ENCODE results near the gene GPR15LG.

Gene GPR15LG

GRCh38 chr10:84214612-84215235 is 41.1 kb downstream of the GPR15LG start:
- no peak for DNase-seq (ENCODE audit: low spot score)

GRCh38 chr10:84216834-84217233 is 43.2 kb downstream of the GPR15LG start:
- DNase-seq (ENCODE audit: low spot score): no peak

- DNase-seq (ENCODE audit: low spot score): no peak
Observed at GRCh38 chr10:84217746-84218145, 44.1 kb downstream of the GPR15LG start.

- DNase-seq (ENCODE audit: low spot score): no peak
Observed at GRCh38 chr10:84221916-84222315, 48.3 kb downstream of the GPR15LG start.

GRCh38 chr10:84224411-84225028 is 50.9 kb downstream of the GPR15LG start:
- DNase-seq (ENCODE audit: low spot score): no peak

GRCh38 chr10:84225427-84226173 is 52.0 kb downstream of the GPR15LG start, which contains the start of gene LRIT2:
Gene LRIT2, minus strand, starts transcription at chr10:84225544. Its CDS starts 24 bp downstream, at chr10:84225520.
- no peak for DNase-seq (ENCODE audit: low spot score)

GRCh38 chr10:84226616-84227015 is 53.0 kb downstream of the GPR15LG start:
- DNase-seq (ENCODE audit: low spot score): no peak

GRCh38 chr10:84227810-84228209 is 54.2 kb downstream of the GPR15LG start:
- no peak for DNase-seq (ENCODE audit: low spot score)

- DNase-seq (ENCODE audit: low spot score): no peak
Observed at GRCh38 chr10:84230359-84230758, 56.8 kb downstream of the GPR15LG start.

GRCh38 chr10:84232376-84232775 is 58.8 kb downstream of the GPR15LG start:
- DNase-seq (ENCODE audit: low spot score): no peak

GRCh38 chr10:84233940-84234339 is 60.3 kb downstream of the GPR15LG start:
- DNase-seq (ENCODE audit: low spot score): no peak

- no peak for DNase-seq (ENCODE audit: low spot score)
Observed at GRCh38 chr10:84234479-84234878, 60.9 kb downstream of the GPR15LG start.
